Keratinocyte (primary cell): ENCODE results near the gene TRIM28.

Source experiments
- EZH2 ChIP-seq: IDR thresholded peaks from one replicate; pipeline ENCODE4 v1.6.1; 2012; ENCODE audit warnings: inconsistent platforms, mild to moderate bottlenecking, low read length, moderate library complexity
- TF ChIP-seq, protein P1 (sequence below), 3 experiments: IDR thresholded peaks in 1 of 3; conservative IDR thresholded peaks in 1 of 3; optimal IDR thresholded peaks in 1 of 3; 2 replicates in 2 of 3; 3 replicates in 1 of 3; pipeline versions ENCODE3 to v1.5.1; 2011; ENCODE audit warnings: low read length in 3 of 3, mild to moderate bottlenecking in 3 of 3, moderate library complexity in 2 of 3, control low read depth in 1 of 3, inconsistent platforms in 1 of 3; ENCODE audit not compliant: insufficient read depth in 2 of 3; ENCODE audit errors: extremely low read depth in 1 of 3

DNA sequence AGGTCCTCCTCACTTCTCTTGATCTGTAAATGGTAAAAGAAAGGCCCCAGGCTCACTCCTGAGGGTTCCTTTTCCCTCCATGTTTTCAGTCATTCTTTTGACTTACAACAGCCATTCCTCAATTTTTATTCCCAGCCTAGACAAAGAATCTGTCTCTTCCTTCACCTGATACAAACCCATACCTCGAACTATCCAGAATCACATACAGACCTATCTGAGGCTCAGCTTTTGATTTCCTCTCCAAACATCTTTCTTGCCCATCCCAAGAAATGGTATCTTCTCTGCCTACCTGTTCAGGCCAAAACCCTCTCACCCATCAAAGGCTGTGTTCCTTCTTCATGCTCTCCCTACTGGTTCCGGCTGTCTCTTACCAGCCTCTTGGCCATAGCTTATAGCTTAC lies 8.8 kb downstream of the TRIM28 start:
- TF ChIP-seq, protein P1, sequence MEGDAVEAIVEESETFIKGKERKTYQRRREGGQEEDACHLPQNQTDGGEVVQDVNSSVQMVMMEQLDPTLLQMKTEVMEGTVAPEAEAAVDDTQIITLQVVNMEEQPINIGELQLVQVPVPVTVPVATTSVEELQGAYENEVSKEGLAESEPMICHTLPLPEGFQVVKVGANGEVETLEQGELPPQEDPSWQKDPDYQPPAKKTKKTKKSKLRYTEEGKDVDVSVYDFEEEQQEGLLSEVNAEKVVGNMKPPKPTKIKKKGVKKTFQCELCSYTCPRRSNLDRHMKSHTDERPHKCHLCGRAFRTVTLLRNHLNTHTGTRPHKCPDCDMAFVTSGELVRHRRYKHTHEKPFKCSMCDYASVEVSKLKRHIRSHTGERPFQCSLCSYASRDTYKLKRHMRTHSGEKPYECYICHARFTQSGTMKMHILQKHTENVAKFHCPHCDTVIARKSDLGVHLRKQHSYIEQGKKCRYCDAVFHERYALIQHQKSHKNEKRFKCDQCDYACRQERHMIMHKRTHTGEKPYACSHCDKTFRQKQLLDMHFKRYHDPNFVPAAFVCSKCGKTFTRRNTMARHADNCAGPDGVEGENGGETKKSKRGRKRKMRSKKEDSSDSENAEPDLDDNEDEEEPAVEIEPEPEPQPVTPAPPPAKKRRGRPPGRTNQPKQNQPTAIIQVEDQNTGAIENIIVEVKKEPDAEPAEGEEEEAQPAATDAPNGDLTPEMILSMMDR (optimal IDR thresholded peaks at IDR 0.05 in 1 of 3, IDR thresholded peaks at IDR 0.05 in 1 of 3, conservative IDR thresholded peaks at IDR 0.05 in 1 of 3; ENCODE audit: extremely low read depth in 1 of 3, insufficient read depth in 2 of 3, low read length in 3 of 3), result no peak
- no peak for TF ChIP-seq EZH2
